Activated T-cell treated with anti-CD3 and anti-CD28 coated beads for 1 hour (primary cell): ENCODE data around the gene LPP.

ENCODE experiments used
- DNase-seq: peaks from one replicate; pipeline ENCODE4 v3.0.0-alpha.2; 2020; ENCODE audit warnings: low read depth

LPP gene

GRCh38 chr3:188272481-188273372 lies 118.8 kb downstream of the LPP start:
- no peak for DNase-seq

GRCh38 chr3:188274249-188274915 lies 120.4 kb downstream of the LPP start:
- no peak for DNase-seq

- DNase-seq: no peak
These were observed 122.4 kb downstream of the LPP start for GRCh38 chr3:188276375-188276774.

DNA sequence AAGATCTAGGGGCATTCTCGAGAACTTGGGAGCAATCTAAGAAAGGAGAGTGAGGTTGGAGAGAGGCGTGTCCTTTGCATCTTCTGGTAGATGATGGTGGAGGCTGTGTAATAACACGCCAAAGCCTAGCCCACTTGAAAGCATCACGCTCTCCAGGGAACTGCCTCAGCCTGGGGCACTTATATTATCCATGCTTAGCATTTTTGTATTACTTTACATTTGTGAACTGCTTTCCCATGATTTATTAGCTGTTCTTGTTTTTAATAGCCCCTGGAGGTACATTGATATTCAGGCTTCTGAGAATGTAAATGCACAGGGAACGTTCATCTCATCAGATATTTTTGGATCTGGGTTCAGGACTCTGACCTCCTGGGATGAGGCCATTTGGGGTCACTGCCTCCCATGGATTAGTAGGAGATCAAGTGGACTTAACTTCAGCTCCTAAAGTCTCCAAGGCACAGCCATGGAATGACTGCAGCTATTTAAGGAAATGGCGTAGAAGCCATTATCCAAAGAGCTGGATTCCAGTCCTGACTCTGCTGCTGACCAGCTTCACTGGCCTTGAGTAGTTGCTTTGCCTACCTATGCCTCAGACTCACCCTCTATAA lies 124.9 kb downstream of the LPP start:
- DNase-seq: no peak

DNA sequence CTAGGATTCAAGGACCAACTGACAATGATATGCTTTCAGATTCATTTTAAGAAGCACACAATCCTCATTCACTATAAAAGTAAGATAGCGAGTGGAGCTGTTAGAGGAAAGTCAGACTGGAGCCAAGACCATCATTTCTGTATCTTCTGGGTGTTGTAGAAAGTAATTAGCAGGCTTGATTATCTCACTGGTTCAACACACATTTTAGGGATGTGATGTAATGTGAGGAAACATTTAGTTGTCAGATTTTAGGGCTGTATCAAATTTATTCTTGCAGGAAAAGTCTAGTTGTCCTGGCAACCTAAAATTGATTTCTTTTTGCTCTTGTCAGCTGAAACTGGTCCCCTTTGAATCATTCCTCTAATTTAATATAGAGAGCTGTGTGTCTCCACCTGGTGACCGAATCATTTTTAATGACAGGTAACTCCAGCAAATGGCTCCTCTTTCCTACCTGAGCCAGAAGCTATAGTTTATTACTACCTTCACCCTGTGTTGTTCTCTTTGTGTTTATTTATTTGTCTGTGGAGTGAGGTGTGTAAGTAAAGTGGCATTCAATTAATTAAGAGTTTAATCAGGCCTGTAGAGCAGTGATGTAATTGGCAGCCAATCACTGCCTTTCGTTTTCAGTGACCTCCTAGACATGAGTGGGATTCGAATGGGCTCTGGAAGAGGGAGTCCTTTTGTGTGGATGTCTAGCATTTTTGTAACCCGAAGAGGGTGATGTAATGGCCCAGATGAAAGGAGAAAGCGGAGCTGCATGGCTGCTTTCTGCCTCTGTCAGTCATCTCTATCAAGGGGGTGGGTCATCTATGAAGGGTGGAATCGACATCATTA lies 125.8 kb downstream of the LPP start:
- DNase-seq: no peak

DNA sequence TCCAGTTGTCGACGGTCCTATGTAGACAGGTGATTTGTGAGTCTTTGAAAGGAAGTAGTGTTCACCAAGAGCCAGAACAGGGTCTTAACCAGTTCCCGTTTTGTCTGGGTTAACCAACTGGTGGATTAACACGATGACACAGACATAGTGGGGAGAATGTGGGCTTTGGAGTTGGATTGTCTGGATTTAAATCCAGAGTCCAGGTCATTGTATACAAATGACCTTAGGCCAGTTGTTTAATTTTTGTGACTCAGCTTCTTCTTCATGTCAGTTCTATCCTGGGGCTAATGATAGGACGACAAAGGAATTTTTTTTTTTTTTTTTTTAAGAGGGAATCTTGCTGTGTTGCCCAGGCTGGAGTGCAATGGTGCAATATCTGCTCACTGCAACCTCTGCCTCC lies 126.7 kb downstream of the LPP start:
- no peak for DNase-seq

DNA sequence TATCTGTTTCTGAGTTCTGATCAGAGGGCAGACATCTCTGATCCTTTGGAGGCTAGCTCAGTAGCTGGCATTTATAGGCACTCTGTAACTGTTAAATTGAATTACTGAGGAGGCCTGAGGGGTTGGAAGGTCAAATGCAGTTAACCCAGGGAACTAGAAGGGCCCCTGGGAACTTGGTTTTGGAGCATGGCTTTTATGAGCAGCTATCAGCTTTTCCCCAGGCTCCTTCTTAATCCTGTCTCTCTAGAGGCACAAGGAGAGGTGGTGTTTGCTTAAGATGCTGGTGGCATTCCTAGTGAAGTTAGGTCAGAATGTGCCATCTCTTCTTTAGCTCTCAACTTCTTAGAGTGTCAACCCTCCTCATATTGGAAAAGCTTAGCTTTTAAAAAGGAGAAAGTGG lies 128.9 kb downstream of the LPP start:
- no peak for DNase-seq

- DNase-seq: no peak
These were observed 129.4 kb downstream of the LPP start for GRCh38 chr3:188283347-188283746.

- DNase-seq: no peak
These were observed 130.7 kb downstream of the LPP start for GRCh38 chr3:188284455-188285212.

GRCh38 chr3:188286087-188286513 lies 132.1 kb downstream of the LPP start:
- DNase-seq: no peak

DNA sequence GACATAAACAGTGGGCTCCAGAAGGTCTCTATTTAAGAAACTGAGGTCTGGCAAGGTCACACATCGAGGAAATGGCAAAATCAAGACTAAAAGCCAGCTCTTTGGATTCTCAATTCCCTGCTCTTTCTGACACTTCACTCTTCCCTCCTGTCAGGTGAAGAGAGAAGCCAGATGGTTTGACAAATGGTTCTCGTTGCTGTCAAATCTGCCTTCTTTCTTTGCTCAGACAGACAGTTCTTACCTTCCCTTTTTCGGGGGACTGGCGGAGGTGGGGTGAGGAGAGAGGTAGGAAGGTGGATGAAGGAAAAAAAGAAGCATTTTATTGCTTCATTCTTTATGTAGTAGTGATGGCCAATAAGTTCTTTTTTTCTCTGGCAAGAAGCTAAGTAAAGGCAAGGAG lies 133.4 kb downstream of the LPP start:
- DNase-seq: no peak

- no peak for DNase-seq
These were observed 134.0 kb downstream of the LPP start for GRCh38 chr3:188287762-188288505.

GRCh38 chr3:188292251-188292650 lies 138.3 kb downstream of the LPP start:
- no peak for DNase-seq

DNA sequence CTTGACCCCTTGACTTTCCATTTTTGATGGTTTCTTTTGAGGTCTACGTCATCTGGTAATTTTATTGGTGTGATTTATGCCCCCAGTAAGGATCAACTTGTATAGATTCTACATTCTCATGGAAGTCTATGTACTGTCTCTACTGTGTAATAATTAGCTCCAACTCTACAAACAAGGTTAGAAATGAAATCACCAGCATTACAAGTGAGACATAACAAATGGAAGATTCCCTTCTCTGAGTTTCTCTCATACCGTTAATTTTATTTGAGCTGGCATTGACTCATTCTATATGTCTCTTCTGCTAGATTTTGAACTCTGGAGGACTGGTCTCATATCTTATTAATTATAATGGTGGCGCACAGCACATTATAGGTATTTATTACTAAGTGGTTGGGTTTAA lies 138.9 kb downstream of the LPP start:
- DNase-seq: no peak

- no peak for DNase-seq
These were observed 140.2 kb downstream of the LPP start for GRCh38 chr3:188294113-188294512.

DNA sequence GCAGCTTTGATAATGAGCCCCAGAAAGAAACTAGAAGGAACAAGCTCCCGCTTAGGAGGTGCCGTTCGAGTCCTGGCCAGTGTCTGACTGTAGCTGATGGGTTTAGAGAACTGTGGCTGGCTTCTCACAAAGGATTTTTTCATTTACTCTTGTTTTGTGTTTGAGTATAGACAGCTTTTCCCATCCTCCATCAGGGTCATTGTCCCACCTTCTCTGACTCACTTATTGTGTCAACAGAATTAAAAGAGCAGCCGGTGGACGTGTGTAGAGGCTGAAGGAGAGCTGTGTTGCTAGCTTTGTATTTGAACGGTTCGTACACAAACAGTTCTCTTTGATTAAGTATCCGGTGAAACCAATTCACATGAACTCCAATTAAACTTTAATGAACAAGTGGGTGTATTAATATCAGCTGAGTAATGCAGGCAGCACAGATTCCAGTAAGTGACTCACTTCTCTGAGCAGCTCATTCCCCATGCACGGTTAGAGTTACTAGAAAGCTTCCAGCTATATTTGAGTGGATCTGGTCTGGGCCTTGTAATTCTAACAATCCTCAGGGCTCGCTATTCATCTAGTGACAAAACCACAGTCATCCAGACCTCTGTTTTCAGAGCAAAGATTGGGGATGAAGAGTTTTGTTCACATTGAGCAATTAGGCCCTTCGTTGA lies 141.0 kb downstream of the LPP start:
- no peak for DNase-seq

DNA sequence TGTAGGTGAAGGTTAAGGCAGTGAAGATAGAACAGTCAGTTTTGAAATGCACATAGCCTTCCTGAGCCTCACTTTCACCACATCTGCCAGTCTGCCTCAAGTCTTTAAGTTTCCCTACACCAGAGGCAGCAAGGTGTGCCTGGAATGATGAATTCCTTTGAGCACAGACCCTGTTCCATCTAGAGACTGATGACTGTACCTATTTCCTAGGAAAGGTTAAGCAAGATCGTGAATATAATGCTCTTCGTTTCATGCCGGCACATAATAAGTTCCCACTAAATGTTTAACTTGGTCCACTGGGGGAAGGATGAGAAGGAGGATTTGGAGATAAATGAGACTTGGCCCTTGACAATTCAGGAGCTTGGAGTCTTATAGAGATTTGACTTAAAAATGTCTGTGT lies 141.9 kb downstream of the LPP start:
- DNase-seq: no peak

DNA sequence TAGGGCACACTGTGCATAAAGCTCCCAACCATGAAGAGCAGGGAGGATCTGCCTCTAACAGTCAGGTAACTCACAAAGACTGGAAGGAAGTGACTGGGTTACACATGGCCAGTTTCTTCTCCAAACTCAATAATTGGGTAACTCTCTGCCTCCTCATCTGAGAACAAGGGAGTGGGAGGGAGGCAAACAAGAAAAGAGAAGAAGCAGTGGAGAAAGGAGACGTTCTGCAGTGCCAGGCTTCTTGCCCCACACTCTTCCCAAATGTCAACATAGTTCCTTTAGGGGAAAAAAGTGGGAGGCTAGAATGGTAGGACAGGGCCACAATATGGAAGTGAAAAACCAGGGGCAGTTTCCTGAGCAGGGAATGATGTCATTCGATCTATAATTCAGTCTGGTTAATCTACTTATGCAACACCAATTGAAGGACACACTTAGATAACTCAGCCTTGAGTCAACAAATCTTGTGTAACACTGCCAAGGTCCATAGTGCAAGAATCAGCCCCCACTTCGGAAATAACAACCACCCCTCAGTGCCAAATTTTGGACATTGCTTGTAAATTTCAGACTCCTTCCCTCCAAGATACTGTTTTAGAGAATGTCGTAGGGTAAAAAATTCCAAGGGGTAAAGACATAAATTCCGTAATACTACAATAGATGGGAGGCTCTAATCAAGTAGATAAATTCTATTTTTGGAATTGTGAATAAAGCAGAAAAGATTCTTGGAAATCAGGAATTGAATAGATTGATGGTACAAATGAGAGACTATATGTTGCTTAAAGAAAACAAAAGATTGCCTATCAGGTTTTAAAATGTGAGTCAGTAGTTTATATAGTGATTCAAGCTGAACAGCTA lies 143.0 kb downstream of the LPP start:
- DNase-seq: no peak

GRCh38 chr3:188298585-188298984 lies 144.6 kb downstream of the LPP start:
- no peak for DNase-seq
